Stimulated activated effector memory CD8-positive, alpha-beta T cell treated with anti-CD3 and anti-CD28 coated beads, Interleukin-12 subunit alpha, Interleukin-12 subunit beta, amount 100 ng/mL, for 72 hours (primary cell): ENCODE results near the gene GRID1.
A peak's percentile ranks its signal among the peaks of the same experiment; 100 is the strongest.

ENCODE experiments used
- ATAC-seq: fragments of 150-1000 bp; cut with Tn5 transposase; 2 replicates; pipeline ENCODE4 v1.10.0; 2021
- DNase-seq, 2 donors: peaks; one replicate each; pipeline ENCODE4 v3.0.0; 2021 to 2022; ENCODE audit warnings: low spot score in 2 of 2
- H3K27ac Mint-ChIP-seq: one replicate; pipeline ENCODE4 v1.8.0; 2022; ENCODE audit warnings: mild to moderate bottlenecking, mixed read lengths
- H3K36me3 Mint-ChIP-seq: one replicate; pipeline ENCODE4 v1.8.0; 2022; ENCODE audit warnings: mild to moderate bottlenecking, mixed read lengths
- H3K4me1 Mint-ChIP-seq: one replicate; pipeline ENCODE4 v1.8.0; 2022; ENCODE audit warnings: mixed read lengths
- H3K4me3 Mint-ChIP-seq: one replicate; pipeline ENCODE4 v1.8.0; 2022; ENCODE audit warnings: mild to moderate bottlenecking, mixed read lengths
- H3K9me3 Mint-ChIP-seq: one replicate; pipeline ENCODE4 v1.8.0; 2022; ENCODE audit warnings: mixed read lengths

GRID1 gene

GRCh38 chr10:85914720-85915119, 451.9 kb downstream of the GRID1 start:
- H3K27ac Mint-ChIP-seq: no peak overlapping the region
- no peaks in the 10 kb centered on the region for H3K9me3 Mint-ChIP-seq
- H3K4me1 Mint-ChIP-seq: no peaks in the 10 kb centered on the region
- ATAC-seq (no peak), DNase-seq (no peak)
- H3K36me3 Mint-ChIP-seq: no peaks in the 10 kb centered on the region
- no peak overlapping the region for H3K4me3 Mint-ChIP-seq

- Mint-ChIP-seq H3K9me3 (no peaks in the 10 kb centered on the region), H3K4me3 (no peak overlapping the region), H3K4me1 (no peaks in the 10 kb centered on the region), H3K36me3 (no peaks in the 10 kb centered on the region), H3K27ac (no peak overlapping the region)
- no peak for DNase-seq
- no peak for ATAC-seq
Measured at GRCh38 chr10:85908462-85908861, 458.1 kb downstream of the GRID1 start.

GRCh38 chr10:85902051-85902450, 464.5 kb downstream of the GRID1 start:
- Mint-ChIP-seq H3K27ac (no peak overlapping the region), H3K4me1 (no peaks in the 10 kb centered on the region), H3K9me3 (no peaks in the 10 kb centered on the region), H3K36me3 (no peaks in the 10 kb centered on the region), H3K4me3 (no peak overlapping the region)
- ATAC-seq: no peak
- DNase-seq: no peak

GRCh38 chr10:85901599-85901998, 465.0 kb downstream of the GRID1 start:
- ATAC-seq (no peak), DNase-seq (no peak)
- Mint-ChIP-seq H3K36me3 (no peaks in the 10 kb centered on the region), H3K4me1 (no peaks in the 10 kb centered on the region), H3K27ac (no peak overlapping the region), H3K4me3 (no peak overlapping the region), H3K9me3 (no peaks in the 10 kb centered on the region)

GRCh38 chr10:85900487-85900886, 466.1 kb downstream of the GRID1 start:
- H3K36me3 Mint-ChIP-seq: no peaks in the 10 kb centered on the region
- H3K27ac Mint-ChIP-seq: no peak overlapping the region
- DNase-seq: no peak
- no peaks in the 10 kb centered on the region for H3K9me3 Mint-ChIP-seq
- ATAC-seq: no peak
- no peaks in the 10 kb centered on the region for H3K4me1 Mint-ChIP-seq
- no peak overlapping the region for H3K4me3 Mint-ChIP-seq

- Mint-ChIP-seq H3K4me3 (no peak overlapping the region), H3K27ac (no peak overlapping the region), H3K4me1 (no peaks in the 10 kb centered on the region), H3K9me3 (no peaks in the 10 kb centered on the region), H3K36me3 (no peaks in the 10 kb centered on the region)
- no peak for ATAC-seq
- no peak for DNase-seq
Measured at GRCh38 chr10:85900061-85900460, 466.5 kb downstream of the GRID1 start.

- no peak for DNase-seq
- no peak overlapping the region for H3K27ac Mint-ChIP-seq
- peaks cover 6% of the 10 kb centered on the region for H3K9me3 Mint-ChIP-seq
- H3K4me1 Mint-ChIP-seq: no peaks in the 10 kb centered on the region
- no peaks in the 10 kb centered on the region for H3K36me3 Mint-ChIP-seq
- no peak overlapping the region for H3K4me3 Mint-ChIP-seq
- no peak for ATAC-seq
Measured at GRCh38 chr10:85891472-85891871, 475.1 kb downstream of the GRID1 start.

- no peaks in the 10 kb centered on the region for H3K4me1 Mint-ChIP-seq
- H3K27ac Mint-ChIP-seq: no peak overlapping the region
- no peak for ATAC-seq
- no peaks in the 10 kb centered on the region for H3K36me3 Mint-ChIP-seq
- no peak for DNase-seq
- H3K4me3 Mint-ChIP-seq: no peak overlapping the region
- H3K9me3 Mint-ChIP-seq: peaks cover 6% of the 10 kb centered on the region
Measured at GRCh38 chr10:85888559-85888958, 478.0 kb downstream of the GRID1 start.

- Mint-ChIP-seq H3K4me3 (no peak overlapping the region), H3K4me1 (no peaks in the 10 kb centered on the region), H3K27ac (no peak overlapping the region), H3K9me3 (peaks cover 6% of the 10 kb centered on the region), H3K36me3 (no peaks in the 10 kb centered on the region)
- ATAC-seq: peak; percentile 16
- DNase-seq: no peak
Measured at GRCh38 chr10:85888004-85888403, 478.6 kb downstream of the GRID1 start.

- H3K4me1 Mint-ChIP-seq: no peaks in the 10 kb centered on the region
- no peak for ATAC-seq
- no peaks in the 10 kb centered on the region for H3K36me3 Mint-ChIP-seq
- H3K9me3 Mint-ChIP-seq: peaks cover 2% of the 10 kb centered on the region
- no peak overlapping the region for H3K4me3 Mint-ChIP-seq
- no peak overlapping the region for H3K27ac Mint-ChIP-seq
- DNase-seq: no peak
Measured at GRCh38 chr10:85874208-85874607, 492.4 kb downstream of the GRID1 start.

- no peaks in the 10 kb centered on the region for H3K36me3 Mint-ChIP-seq
- no peaks in the 10 kb centered on the region for H3K4me1 Mint-ChIP-seq
- ATAC-seq (peak; percentile 39), DNase-seq (no peak)
- peaks cover 2% of the 10 kb centered on the region for H3K9me3 Mint-ChIP-seq
- no peak overlapping the region for H3K27ac Mint-ChIP-seq
- no peak overlapping the region for H3K4me3 Mint-ChIP-seq
Measured at GRCh38 chr10:85873063-85873462, 493.5 kb downstream of the GRID1 start.

GRCh38 chr10:85868627-85869499, 497.7 kb downstream of the GRID1 start:
- no peak for ATAC-seq
- no peak for DNase-seq
- Mint-ChIP-seq H3K36me3 (no peaks in the 10 kb centered on the region), H3K9me3 (no peaks in the 10 kb centered on the region), H3K27ac (no peak overlapping the region), H3K4me1 (no peaks in the 10 kb centered on the region), H3K4me3 (no peak overlapping the region)

- no peaks in the 10 kb centered on the region for H3K9me3 Mint-ChIP-seq
- no peak for ATAC-seq
- H3K4me1 Mint-ChIP-seq: no peaks in the 10 kb centered on the region
- H3K36me3 Mint-ChIP-seq: no peaks in the 10 kb centered on the region
- H3K4me3 Mint-ChIP-seq: no peak overlapping the region
- no peak overlapping the region for H3K27ac Mint-ChIP-seq
- no peak for DNase-seq
Measured at GRCh38 chr10:85864868-85865526, 501.6 kb downstream of the GRID1 start.

- H3K4me3 Mint-ChIP-seq: no peak overlapping the region
- no peak for DNase-seq
- no peaks in the 10 kb centered on the region for H3K36me3 Mint-ChIP-seq
- no peaks in the 10 kb centered on the region for H3K9me3 Mint-ChIP-seq
- no peak overlapping the region for H3K27ac Mint-ChIP-seq
- no peak for ATAC-seq
- H3K4me1 Mint-ChIP-seq: no peaks in the 10 kb centered on the region
Measured at GRCh38 chr10:85864173-85864549, 502.4 kb downstream of the GRID1 start.

- no peak overlapping the region for H3K4me3 Mint-ChIP-seq
- no peak overlapping the region for H3K27ac Mint-ChIP-seq
- no peak for DNase-seq
- no peaks in the 10 kb centered on the region for H3K36me3 Mint-ChIP-seq
- no peak for ATAC-seq
- H3K4me1 Mint-ChIP-seq: no peaks in the 10 kb centered on the region
- no peaks in the 10 kb centered on the region for H3K9me3 Mint-ChIP-seq
Measured at GRCh38 chr10:85863301-85864172, 503.1 kb downstream of the GRID1 start.
